K562 (cell line): Measurements from ENCODE around the gene C4orf50. TPM values are rescaled to one million over a fixed set of nuclear protein-coding genes. Genes with fewer than 3 reads are reported as not detected.

ENCODE experiments used
- ATAC-seq: fragments of 200-7000 bp; cut with Tn5 transposase; 3 replicates; pipeline ENCODE4 v1.9.1; 2020; ENCODE audit warnings: moderate library complexity
- BruUV-seq: library from RNA; stranded (reverse); fragments of 400-500 nt; replicated peaks from 2 replicates; lab custom pipeline; 2021; lab: Mats Ljungman, UMichigan
- CTCF ChIA-PET: fragments of 300-600 bp; formaldehyde crosslinking; extraction: SDS; loops from one replicate; lab custom pipeline; 2021; ENCODE audit warnings: low intra/inter-chr PET ratio; lab: Yijun Ruan, JAX
- POLR2A ChIA-PET: fragments of 300-600, 350-650 bp; sonication (Branson Sonifier 250); formaldehyde crosslinking; extraction: SDS; loops from one replicate; lab custom pipeline; 2021; ENCODE audit warnings: antibody characterized with exemption, inconsistent platforms; lab: Yijun Ruan, JAX
- DNase-seq, 4 experiments: peaks; one replicate each; pipeline versions ENCODE4 v3.0.0 to v3.0.0-alpha.2; 2011 to 2018; ENCODE audit warnings: low spot score in 3 of 4, mixed read lengths in 3 of 4; ENCODE audit errors: extremely low read depth in 1 of 4
- FAIRE-seq: peaks from 2 replicates; lab custom pipeline; 2011; peaks lifted over from hg19 to GRCh38; lab: Jason Lieb, UNC
- H2AFZ ChIP-seq: 2 replicates; pipeline ENCODE4 v1.6.0; 2011; ENCODE audit warnings: low read depth, low read length, control low read depth, inconsistent platforms
- H3K27ac ChIP-seq: fragments of 200-600 bp; 3 replicates; pipeline ENCODE4 v1.8.0; 2011; ENCODE audit warnings: low read depth, mild to moderate bottlenecking, control low read depth, inconsistent platforms, low read length, moderate library complexity, mixed read lengths; ENCODE audit errors: extremely low read depth
- H3K27me3 ChIP-seq, 2 experiments: fragments of 300-600 bp in 1 of 2; 2 replicates in 1 of 2; 3 replicates in 1 of 2; pipeline versions ENCODE4 v1.6.0 to v1.8.0; 2011; ENCODE audit warnings: inconsistent platforms in 2 of 2, low read length in 2 of 2, mild to moderate bottlenecking in 1 of 2, mixed read lengths in 1 of 2, moderate library complexity in 1 of 2; ENCODE audit not compliant: control insufficient read depth in 2 of 2, insufficient read depth in 2 of 2
- H3K36me3 ChIP-seq: fragments of 300-600 bp; 3 replicates; pipeline ENCODE4 v1.8.0; 2011; ENCODE audit warnings: mild to moderate bottlenecking, low read length, inconsistent platforms; ENCODE audit not compliant: control insufficient read depth, insufficient read depth
- H3K4me1 ChIP-seq, 2 experiments: fragments of 200-600 bp in 1 of 2; replicated peaks in 1 of 2; 2 replicates in 1 of 2; 3 replicates in 1 of 2; pipeline versions ENCODE4 v1.5.1 to v1.8.0; 2011; ENCODE audit warnings: inconsistent platforms in 2 of 2, low read length in 2 of 2, mild to moderate bottlenecking in 1 of 2, mixed read lengths in 1 of 2, moderate library complexity in 1 of 2; ENCODE audit not compliant: control insufficient read depth in 2 of 2, insufficient read depth in 2 of 2
- H3K4me2 ChIP-seq: 2 replicates; pipeline ENCODE4 v1.6.1; 2011; ENCODE audit warnings: low read length, control low read depth, inconsistent platforms, mixed read lengths; ENCODE audit not compliant: insufficient read depth
- H3K4me3 ChIP-seq: fragments of 200-600 bp; sonication (generic), shearing (Covaris generic); 2 replicates; pipeline ENCODE4 v1.5.1; 2016; ENCODE audit warnings: control low read depth, inconsistent platforms
- H3K79me2 ChIP-seq: fragments of 200-600 bp; 3 replicates; pipeline ENCODE4 v1.8.0; 2011; ENCODE audit warnings: low read length, inconsistent platforms; ENCODE audit not compliant: control insufficient read depth, insufficient read depth
- H3K9ac ChIP-seq, 2 experiments: 2 replicates each; pipeline versions ENCODE4 v1.6.0 to v1.6.1; 2011; ENCODE audit warnings: low read depth in 2 of 2, low read length in 2 of 2, control low read depth in 1 of 2, inconsistent platforms in 1 of 2, mild to moderate bottlenecking in 1 of 2, mixed read lengths in 1 of 2; ENCODE audit not compliant: insufficient read depth in 1 of 2
- H3K9me1 ChIP-seq: one replicate; pipeline ENCODE4 v1.6.0; 2011; ENCODE audit warnings: inconsistent platforms, mild to moderate bottlenecking, low read length, moderate library complexity; ENCODE audit not compliant: control insufficient read depth, insufficient read depth
- H3K9me3 ChIP-seq: replicated peaks from 2 replicates; pipeline ENCODE4 v1.5.1; 2011; ENCODE audit warnings: low read depth, low read length, inconsistent platforms; ENCODE audit not compliant: control insufficient read depth, insufficient read depth
- H4K20me1 ChIP-seq: replicated peaks from 2 replicates; pipeline ENCODE4 v1.6.1; 2011; ENCODE audit warnings: low read length, inconsistent platforms, mixed read lengths; ENCODE audit not compliant: control insufficient read depth, insufficient read depth
- BRD9 ChIP-seq: fragments of 450-650 bp; IDR thresholded peaks from 2 replicates; pipeline ENCODE4 v1.6.1; 2018; ENCODE audit warnings: low read depth; ENCODE audit not compliant: partially characterized antibody
- CBX1 ChIP-seq: sonication (generic); IDR thresholded peaks from 2 replicates; pipeline ENCODE4 v1.6.1; 2016; ENCODE audit warnings: antibody characterized with exemption, low read depth, mild to moderate bottlenecking
- E2F3 ChIP-seq: fragments of 250-450 bp; sonication (Bioruptor Pico); IDR thresholded peaks from 2 replicates; pipeline ENCODE4 v1.4.0; 2020; ENCODE audit warnings: mild to moderate bottlenecking
- EGR1 ChIP-seq: fragments of 450-650 bp; conservative IDR thresholded peaks from 2 replicates; pipeline ENCODE4 v1.6.1; 2017; ENCODE audit warnings: mild to moderate bottlenecking
- MAFF ChIP-seq: IDR thresholded peaks from 2 replicates; pipeline ENCODE4 v1.6.1; 2012; ENCODE audit warnings: low read length, improper control_type of control experiment
- MYBL2 ChIP-seq, 2 experiments: fragments of 450-650 bp in 1 of 2; sonication (generic) in 1 of 2; formaldehyde crosslinking in 1 of 2; IDR thresholded peaks; 2 replicates each; pipeline versions ENCODE4 v1.6.1 to v1.8.1; 2017 to 2022; ENCODE audit warnings: borderline replicate concordance in 1 of 2, inconsistent platforms in 1 of 2, low read depth in 1 of 2, mild to moderate bottlenecking in 1 of 2, missing genetic modification reagents in 1 of 2, moderate library complexity in 1 of 2
- MYNN ChIP-seq, 2 experiments: sonication (generic); formaldehyde crosslinking in 1 of 2; IDR thresholded peaks; 2 replicates each; pipeline versions ENCODE4 v1.5.0 to v1.6.1; 2016 to 2020; ENCODE audit warnings: antibody characterized with exemption in 1 of 2, missing genetic modification reagents in 1 of 2
- NBN ChIP-seq: fragments of 450-650 bp; IDR thresholded peaks from 2 replicates; pipeline ENCODE4 v1.6.1; 2016; ENCODE audit warnings: low read depth, mild to moderate bottlenecking
- NFE2 ChIP-seq: IDR thresholded peaks from 2 replicates; pipeline ENCODE4 v1.6.1; 2014; ENCODE audit warnings: antibody characterized with exemption, low read depth
- NR3C1 ChIP-seq: sonication (generic); formaldehyde crosslinking; IDR thresholded peaks from 2 replicates; pipeline ENCODE4 v1.8.1; 2022; ENCODE audit warnings: missing genetic modification reagents
- PCBP1 ChIP-seq: fragments of 200-400 bp; formaldehyde crosslinking; IDR thresholded peaks from 2 replicates; pipeline ENCODE4 v1.6.1; 2018; ENCODE audit warnings: mild to moderate bottlenecking, low read depth, low read length; ENCODE audit not compliant: poor library complexity, severe bottlenecking
- ZNF174 ChIP-seq: fragments of 250-450 bp; sonication (Bioruptor Pico); IDR thresholded peaks from 2 replicates; pipeline ENCODE4 v1.4.0; 2020; ENCODE audit warnings: mild to moderate bottlenecking
- ZNF253 ChIP-seq: fragments of 250-450 bp; sonication (Bioruptor Pico); conservative IDR thresholded peaks from 2 replicates; pipeline ENCODE4 v1.6.1; 2021; ENCODE audit warnings: mild to moderate bottlenecking
- ZNF561 ChIP-seq: fragments of 450-650 bp; formaldehyde crosslinking; conservative IDR thresholded peaks from 2 replicates; pipeline ENCODE4 v1.4.0; 2020; ENCODE audit warnings: mild to moderate bottlenecking, moderate library complexity
- ZNF785 ChIP-seq: fragments of 250-450 bp; sonication (Bioruptor Pico); IDR thresholded peaks from 2 replicates; pipeline ENCODE4 v1.4.0; 2020; ENCODE audit warnings: mild to moderate bottlenecking
- WGBS: fragments of 100-300 bp; shearing (Covaris generic); methylation state at CpG from one replicate; pipeline ENCODE4 v1.1.6; 2016; ENCODE audit warnings: low coverage, mixed read lengths; ENCODE audit not compliant: insufficient coverage; ENCODE audit errors: missing lambda C conversion rate; 5-methylcytosine and 5-hydroxymethylcytosine counted together
- in situ Hi-C: fragments of 300-500 bp; cut with MboI; formaldehyde crosslinking; loops from 4 replicates; pipeline ENCODE4 v1.15.0; 2018; ENCODE audit warnings: inconsistent platforms, mixed read lengths
- intact Hi-C: fragments of 100-400 bp; cut with micrococcal nuclease; formaldehyde crosslinking; loops from 2 replicates; pipeline ENCODE4 v1.14.2; 2022
- polyA plus RNA-seq, 8 experiments: library from polyadenylated mRNA; depleted of rRNA in 4 of 8; stranded (reverse) in 5 of 8; unstranded in 3 of 8; fragments of >200 nt; fragmentation: Nextera tagmentation in 2 of 8; fragmentation: Illumina TruSeq in 1 of 8; extraction: Ambion mirVana in 2 of 8; extraction: Trizol in 1 of 8; gene quantifications; 2 replicates each; pipeline versions ENCODE4 v1.2.1 to v1.2.3, GENCODE V29; 2011 to 2014; ENCODE audit warnings: inconsistent platforms in 1 of 8, missing spikeins in 1 of 8
- total RNA-seq, 7 experiments: library from RNA; depleted of rRNA in 6 of 7; stranded (reverse); fragments of >200 nt in 6 of 7; fragmentation: Illumina TruSeq in 2 of 7; extraction: Trizol in 2 of 7; gene quantifications; 2 replicates each; pipeline versions ENCODE4 v1.2.1 to v1.2.3, GENCODE V29; 2011 to 2021; ENCODE audit warnings: low replicate concordance in 1 of 7
- TF ChIP-seq, protein P1 (sequence below): sonication (generic); formaldehyde crosslinking; IDR thresholded peaks from 2 replicates; pipeline ENCODE4 v1.8.0; 2022; ENCODE audit warnings: mild to moderate bottlenecking, missing genetic modification reagents
- TF ChIP-seq, protein P2 (sequence below), 3 experiments: fragments of 200-800 bp in 1 of 3; fragments of 250-450 bp in 1 of 3; fragments of 450-650 bp in 1 of 3; sonication (Bioruptor Pico) in 1 of 3; sonication (Bioruptor generic) in 1 of 3; formaldehyde crosslinking in 1 of 3; IDR thresholded peaks; 2 replicates each; pipeline versions ENCODE4 v1.6.1 to v1.8.0; 2016 to 2022; ENCODE audit warnings: mild to moderate bottlenecking in 2 of 3, missing genetic modification characterization in 2 of 3, missing compliant biosample characterization in 1 of 3, moderate library complexity in 1 of 3

C4orf50 gene
- total and polyA plus RNA-seq, 9 of the 15 experiments (the other 6 are each of a cell fraction or from before 2014, with no cell fraction given): not detected

GRCh38 chr4:5960252-5960880, 57.9 kb downstream of the C4orf50 start (continued):
- no peak for TF ChIP-seq PCBP1
- TF ChIP-seq E2F3 (CRISPR knock-in tag): no peak
- TF ChIP-seq BRD9: no peak
- TF ChIP-seq ZNF561: no peak
- TF ChIP-seq MYBL2 (IDR thresholded peaks at IDR 0.05; ENCODE audit: low read depth): no peak
- no peak for TF ChIP-seq MYBL2 (CRISPR knock-in tag; IDR thresholded peaks at IDR 0.05; ENCODE audit: borderline replicate concordance)
- TF ChIP-seq, protein P1, sequence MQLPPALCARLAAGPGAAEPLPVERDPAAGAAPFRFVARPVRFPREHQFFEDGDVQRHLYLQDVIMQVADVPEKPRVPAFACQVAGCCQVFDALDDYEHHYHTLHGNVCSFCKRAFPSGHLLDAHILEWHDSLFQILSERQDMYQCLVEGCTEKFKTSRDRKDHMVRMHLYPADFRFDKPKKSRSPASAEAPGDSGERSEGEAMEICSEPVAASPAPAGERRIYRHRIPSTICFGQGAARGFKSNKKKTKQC (CRISPR knock-in tag): no peak

DNA sequence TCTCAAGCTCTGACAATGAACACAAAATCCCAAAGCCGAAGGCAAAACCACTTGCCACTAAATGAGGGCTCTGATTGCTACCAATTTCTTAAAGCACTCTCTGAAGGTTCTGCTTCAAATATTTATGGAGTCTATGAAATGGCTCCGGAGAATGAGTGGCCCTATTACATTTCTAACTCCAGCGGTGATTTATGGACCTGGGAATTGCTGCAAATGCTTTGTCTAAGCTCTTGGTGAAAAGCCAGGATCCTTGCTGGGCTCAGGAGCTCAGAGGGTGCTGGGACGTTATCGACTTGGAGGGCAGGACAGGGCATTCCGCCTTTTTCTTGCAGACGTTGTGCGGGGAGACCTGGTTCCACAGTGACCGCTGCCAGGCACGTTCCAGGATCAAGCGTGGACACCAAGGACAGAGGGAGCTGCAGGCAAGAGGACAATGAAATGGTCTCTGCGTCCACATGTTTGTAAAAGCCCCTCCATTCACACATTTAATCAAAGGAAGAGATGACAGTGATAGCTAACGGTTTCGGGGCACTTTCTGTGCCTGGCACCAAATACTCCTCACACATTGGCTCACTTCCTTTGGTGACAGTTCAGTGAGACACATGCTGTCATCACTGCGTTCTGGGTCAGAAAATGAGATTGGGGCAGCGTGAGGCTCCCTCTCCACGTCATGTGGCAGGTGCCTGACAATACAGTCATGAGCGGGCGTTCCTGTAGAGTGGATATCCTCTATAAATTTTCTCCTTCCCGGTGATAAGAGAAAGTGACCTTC, 58.8 kb downstream of the C4orf50 start:
- no peak for ATAC-seq
- FAIRE-seq: no peak
- H3K4me1 ChIP-seq: no peaks in the 10 kb centered on the region; a peak in 1 of 5 replicates
- no peak overlapping the region for H3K4me3 ChIP-seq
- H2AFZ ChIP-seq: no peak overlapping the region
- no peak for DNase-seq
- H3K36me3 ChIP-seq: no peaks in the 10 kb centered on the region
- H3K4me2 ChIP-seq: no peak overlapping the region
- CTCF ChIA-PET: no interaction called here
- peaks cover 0 to 45% of the 10 kb centered on the region in 2 experiments; a peak in 4 of 5 replicates for H3K27me3 ChIP-seq
- no TSS peak for BruUV-seq
- no peaks in the 10 kb centered on the region for H4K20me1 ChIP-seq
- no peaks in the 10 kb centered on the region for H3K9me1 ChIP-seq
- no peaks in the 10 kb centered on the region for H3K9me3 ChIP-seq
- H3K27ac ChIP-seq: no peak overlapping the region
- under 1% methylated on average over 18 of the region's 20 CpGs for WGBS
- no peaks in the 10 kb centered on the region for H3K79me2 ChIP-seq
- POLR2A ChIA-PET: no interaction called here
- intact Hi-C loops: no loop called here
- no peak overlapping the region for H3K9ac ChIP-seq
- in situ Hi-C loops: no loop called here
- no peak for TF ChIP-seq NFE2
- no peak for TF ChIP-seq CBX1
- TF ChIP-seq EGR1: no peak
- TF ChIP-seq ZNF253 (CRISPR knock-in tag): no peak
- no peak for TF ChIP-seq NR3C1 (CRISPR knock-in tag)
- TF ChIP-seq, protein P2, sequence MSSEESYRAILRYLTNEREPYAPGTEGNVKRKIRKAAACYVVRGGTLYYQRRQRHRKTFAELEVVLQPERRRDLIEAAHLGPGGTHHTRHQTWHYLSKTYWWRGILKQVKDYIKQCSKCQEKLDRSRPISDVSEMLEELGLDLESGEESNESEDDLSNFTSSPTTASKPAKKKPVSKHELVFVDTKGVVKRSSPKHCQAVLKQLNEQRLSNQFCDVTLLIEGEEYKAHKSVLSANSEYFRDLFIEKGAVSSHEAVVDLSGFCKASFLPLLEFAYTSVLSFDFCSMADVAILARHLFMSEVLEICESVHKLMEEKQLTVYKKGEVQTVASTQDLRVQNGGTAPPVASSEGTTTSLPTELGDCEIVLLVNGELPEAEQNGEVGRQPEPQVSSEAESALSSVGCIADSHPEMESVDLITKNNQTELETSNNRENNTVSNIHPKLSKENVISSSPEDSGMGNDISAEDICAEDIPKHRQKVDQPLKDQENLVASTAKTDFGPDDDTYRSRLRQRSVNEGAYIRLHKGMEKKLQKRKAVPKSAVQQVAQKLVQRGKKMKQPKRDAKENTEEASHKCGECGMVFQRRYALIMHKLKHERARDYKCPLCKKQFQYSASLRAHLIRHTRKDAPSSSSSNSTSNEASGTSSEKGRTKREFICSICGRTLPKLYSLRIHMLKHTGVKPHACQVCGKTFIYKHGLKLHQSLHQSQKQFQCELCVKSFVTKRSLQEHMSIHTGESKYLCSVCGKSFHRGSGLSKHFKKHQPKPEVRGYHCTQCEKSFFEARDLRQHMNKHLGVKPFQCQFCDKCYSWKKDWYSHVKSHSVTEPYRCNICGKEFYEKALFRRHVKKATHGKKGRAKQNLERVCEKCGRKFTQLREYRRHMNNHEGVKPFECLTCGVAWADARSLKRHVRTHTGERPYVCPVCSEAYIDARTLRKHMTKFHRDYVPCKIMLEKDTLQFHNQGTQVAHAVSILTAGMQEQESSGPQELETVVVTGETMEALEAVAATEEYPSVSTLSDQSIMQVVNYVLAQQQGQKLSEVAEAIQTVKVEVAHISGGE (CRISPR knock-in tag; IDR thresholded peaks at IDR 0.05): no peak
- TF ChIP-seq MYNN (IDR thresholded peaks at IDR 0.05): no peak
- no peak for TF ChIP-seq MYNN (CRISPR knock-in tag; IDR thresholded peaks at IDR 0.05)
- TF ChIP-seq MAFF: no peak
- no peak for TF ChIP-seq ZNF785
- TF ChIP-seq ZNF174 (CRISPR knock-in tag): no peak
- no peak for TF ChIP-seq NBN
